Measurements from ENCODE around the gene ESYT3.

The ESYT3 gene

GRCh38 chr3:138469874-138470273 is 35.5 kb downstream of the ESYT3 start:
- TF ChIP-seq CTCF (IDR thresholded peaks at IDR 0.05; ENCODE audit: extremely low read depth, missing control alignments) = no peak
- DNase-seq (ENCODE audit: low spot score) = no peak

- no peak for TF ChIP-seq CTCF (IDR thresholded peaks at IDR 0.05; ENCODE audit: extremely low read depth, missing control alignments)
- no peak for DNase-seq (ENCODE audit: low spot score)
Measured at GRCh38 chr3:138470687-138471086, 36.3 kb downstream of the ESYT3 start.

GRCh38 chr3:138471481-138471880 is 37.1 kb downstream of the ESYT3 start:
- no peak for DNase-seq (ENCODE audit: low spot score)
- TF ChIP-seq CTCF (IDR thresholded peaks at IDR 0.05; ENCODE audit: extremely low read depth, missing control alignments) = no peak

- no peak for TF ChIP-seq CTCF (IDR thresholded peaks at IDR 0.05; ENCODE audit: extremely low read depth, missing control alignments)
- no peak for DNase-seq (ENCODE audit: low spot score)
Measured at GRCh38 chr3:138472141-138472825, 37.9 kb downstream of the ESYT3 start.

- DNase-seq (ENCODE audit: low spot score) = no peak
- TF ChIP-seq CTCF (IDR thresholded peaks at IDR 0.05; ENCODE audit: extremely low read depth, missing control alignments) = no peak
Measured at GRCh38 chr3:138473391-138473790, 39.0 kb downstream of the ESYT3 start.

- no peak for TF ChIP-seq CTCF (IDR thresholded peaks at IDR 0.05; ENCODE audit: extremely low read depth, missing control alignments)
- DNase-seq (ENCODE audit: low spot score) = no peak
Measured at GRCh38 chr3:138474163-138474562, 39.7 kb downstream of the ESYT3 start.

GRCh38 chr3:138476526-138476925 is 42.1 kb downstream of the ESYT3 start:
- no peak for DNase-seq (ENCODE audit: low spot score)
- no peak for TF ChIP-seq CTCF (IDR thresholded peaks at IDR 0.05; ENCODE audit: extremely low read depth, missing control alignments)

Measured in GM20000 (cell line).